HepG2 (cell line): ENCODE measurements around the gene FHIT. TPM values are rescaled to one million over a fixed set of nuclear protein-coding genes. Genes with fewer than 3 reads are reported as not detected.

ENCODE experiments used
- CHCHD3 ChIP-seq: sonication (generic); formaldehyde crosslinking; IDR thresholded peaks from 2 replicates; pipeline ENCODE4 v1.8.0; 2022; ENCODE audit warnings: mild to moderate bottlenecking, missing genetic modification reagents, moderate library complexity
- CREB3 ChIP-seq: sonication (generic); formaldehyde crosslinking; IDR thresholded peaks from 2 replicates; pipeline ENCODE4 v1.5.0; 2020; ENCODE audit warnings: missing genetic modification reagents
- DNMT3B ChIP-seq: conservative IDR thresholded peaks from 2 replicates; pipeline ENCODE4 v1.6.1; 2016; ENCODE audit warnings: missing biosample characterization, control low read depth
- GZF1 ChIP-seq: sonication (generic); formaldehyde crosslinking; IDR thresholded peaks from 2 replicates; pipeline ENCODE4 v1.5.1; 2020; ENCODE audit warnings: mild to moderate bottlenecking, missing genetic modification reagents
- HDAC6 ChIP-seq: fragments of 200-600 bp; sonication (generic); IDR thresholded peaks from 2 replicates; pipeline ENCODE4 v1.7.0; 2017; ENCODE audit warnings: mild to moderate bottlenecking, antibody characterized with exemption, low read length, low read depth
- HOXA7 ChIP-seq: sonication (generic); formaldehyde crosslinking; IDR thresholded peaks from 2 replicates; pipeline ENCODE4 v1.8.1; 2022; ENCODE audit warnings: mild to moderate bottlenecking, missing genetic modification reagents, moderate library complexity
- MED1 ChIP-seq: sonication (generic); formaldehyde crosslinking; IDR thresholded peaks from 2 replicates; pipeline ENCODE4 v1.4.0; 2020; ENCODE audit warnings: missing genetic modification reagents
- MIXL1 ChIP-seq: IDR thresholded peaks from 2 replicates; pipeline ENCODE4 v1.6.1; 2016
- NFIB ChIP-seq: sonication (generic); formaldehyde crosslinking; IDR thresholded peaks from 2 replicates; pipeline ENCODE4 v1.9.0; 2021; ENCODE audit warnings: missing genetic modification reagents, mild to moderate bottlenecking, borderline replicate concordance
- RFXAP ChIP-seq: sonication (generic); formaldehyde crosslinking; IDR thresholded peaks from 2 replicates; pipeline ENCODE4 v1.4.0; 2020; ENCODE audit warnings: missing genetic modification reagents, borderline replicate concordance
- ZBTB21 ChIP-seq: sonication (generic); formaldehyde crosslinking; IDR thresholded peaks from 2 replicates; pipeline ENCODE4 v1.4.0; 2020; ENCODE audit warnings: missing genetic modification reagents
- polyA plus RNA-seq, 8 experiments: library from polyadenylated mRNA; depleted of rRNA in 3 of 8; stranded (reverse) in 7 of 8; unstranded in 1 of 8; fragments of >200 nt; fragmentation: Illumina TruSeq in 4 of 8; extraction: Trizol in 4 of 8; gene quantifications; 2 replicates each; pipeline versions ENCODE4 v1.2.1 to v1.2.3, GENCODE V29; 2011 to 2016; ENCODE audit warnings: low read depth in 4 of 8, missing spikeins in 1 of 8, mixed read lengths in 1 of 8; ENCODE audit not compliant: insufficient read depth in 1 of 8
- total RNA-seq, 5 experiments: library from RNA; depleted of rRNA; stranded (reverse); fragments of >200 nt; fragmentation: Illumina TruSeq; extraction: Trizol; gene quantifications; 2 replicates each; pipeline ENCODE4 v1.2.3, GENCODE V29; 2016; ENCODE audit warnings: low read depth in 1 of 5
- TF ChIP-seq, protein P1 (sequence below), 2 experiments: fragments of 450-650 bp in 1 of 2; sonication (generic) in 1 of 2; formaldehyde crosslinking in 1 of 2; IDR thresholded peaks; 2 replicates each; pipeline versions ENCODE4 v1.6.1 to v1.8.0; 2016 to 2022; ENCODE audit warnings: antibody characterized with exemption in 1 of 2, mild to moderate bottlenecking in 1 of 2, missing genetic modification reagents in 1 of 2
- TF ChIP-seq, protein P2 (sequence below): sonication (generic); formaldehyde crosslinking; IDR thresholded peaks from 2 replicates; pipeline ENCODE4 v1.4.0; 2020; ENCODE audit warnings: missing genetic modification reagents, mild to moderate bottlenecking, borderline replicate concordance
- TF ChIP-seq, protein P3 (sequence below): sonication (generic); formaldehyde crosslinking; conservative IDR thresholded peaks from 2 replicates; pipeline ENCODE4 v1.4.0; 2020; ENCODE audit warnings: missing genetic modification reagents

Gene FHIT
- total and polyA plus RNA-seq, 2 of the 13 experiments (the other 11 are each of a cell fraction or from before 2014, with no cell fraction given) = 4.0 to 4.6 TPM

- no peak for TF ChIP-seq NFIB (CRISPR knock-in tag)
- TF ChIP-seq, protein P1, sequence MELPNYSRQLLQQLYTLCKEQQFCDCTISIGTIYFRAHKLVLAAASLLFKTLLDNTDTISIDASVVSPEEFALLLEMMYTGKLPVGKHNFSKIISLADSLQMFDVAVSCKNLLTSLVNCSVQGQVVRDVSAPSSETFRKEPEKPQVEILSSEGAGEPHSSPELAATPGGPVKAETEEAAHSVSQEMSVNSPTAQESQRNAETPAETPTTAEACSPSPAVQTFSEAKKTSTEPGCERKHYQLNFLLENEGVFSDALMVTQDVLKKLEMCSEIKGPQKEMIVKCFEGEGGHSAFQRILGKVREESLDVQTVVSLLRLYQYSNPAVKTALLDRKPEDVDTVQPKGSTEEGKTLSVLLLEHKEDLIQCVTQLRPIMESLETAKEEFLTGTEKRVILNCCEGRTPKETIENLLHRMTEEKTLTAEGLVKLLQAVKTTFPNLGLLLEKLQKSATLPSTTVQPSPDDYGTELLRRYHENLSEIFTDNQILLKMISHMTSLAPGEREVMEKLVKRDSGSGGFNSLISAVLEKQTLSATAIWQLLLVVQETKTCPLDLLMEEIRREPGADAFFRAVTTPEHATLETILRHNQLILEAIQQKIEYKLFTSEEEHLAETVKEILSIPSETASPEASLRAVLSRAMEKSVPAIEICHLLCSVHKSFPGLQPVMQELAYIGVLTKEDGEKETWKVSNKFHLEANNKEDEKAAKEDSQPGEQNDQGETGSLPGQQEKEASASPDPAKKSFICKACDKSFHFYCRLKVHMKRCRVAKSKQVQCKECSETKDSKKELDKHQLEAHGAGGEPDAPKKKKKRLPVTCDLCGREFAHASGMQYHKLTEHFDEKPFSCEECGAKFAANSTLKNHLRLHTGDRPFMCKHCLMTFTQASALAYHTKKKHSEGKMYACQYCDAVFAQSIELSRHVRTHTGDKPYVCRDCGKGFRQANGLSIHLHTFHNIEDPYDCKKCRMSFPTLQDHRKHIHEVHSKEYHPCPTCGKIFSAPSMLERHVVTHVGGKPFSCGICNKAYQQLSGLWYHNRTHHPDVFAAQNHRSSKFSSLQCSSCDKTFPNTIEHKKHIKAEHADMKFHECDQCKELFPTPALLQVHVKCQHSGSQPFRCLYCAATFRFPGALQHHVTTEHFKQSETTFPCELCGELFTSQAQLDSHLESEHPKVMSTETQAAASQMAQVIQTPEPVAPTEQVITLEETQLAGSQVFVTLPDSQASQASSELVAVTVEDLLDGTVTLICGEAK (IDR thresholded peaks at IDR 0.05) = no peak
- TF ChIP-seq, protein P1 (CRISPR knock-in tag; IDR thresholded peaks at IDR 0.05) = no peak
- no peak for TF ChIP-seq MIXL1 (CRISPR knock-in tag)
- TF ChIP-seq MED1 (CRISPR knock-in tag) = 0 out of 2 replicates have a peak, but pooled peaks have one; percentile 24
- no peak for TF ChIP-seq RFXAP (CRISPR knock-in tag)
- TF ChIP-seq GZF1 (CRISPR knock-in tag) = no peak
- no peak for TF ChIP-seq CREB3
- no peak for TF ChIP-seq CHCHD3 (CRISPR knock-in tag)
- TF ChIP-seq ZBTB21 = peak; percentile 23; the same call in 1 of the 2 replicates
- no peak for TF ChIP-seq HDAC6
- TF ChIP-seq, protein P2, sequence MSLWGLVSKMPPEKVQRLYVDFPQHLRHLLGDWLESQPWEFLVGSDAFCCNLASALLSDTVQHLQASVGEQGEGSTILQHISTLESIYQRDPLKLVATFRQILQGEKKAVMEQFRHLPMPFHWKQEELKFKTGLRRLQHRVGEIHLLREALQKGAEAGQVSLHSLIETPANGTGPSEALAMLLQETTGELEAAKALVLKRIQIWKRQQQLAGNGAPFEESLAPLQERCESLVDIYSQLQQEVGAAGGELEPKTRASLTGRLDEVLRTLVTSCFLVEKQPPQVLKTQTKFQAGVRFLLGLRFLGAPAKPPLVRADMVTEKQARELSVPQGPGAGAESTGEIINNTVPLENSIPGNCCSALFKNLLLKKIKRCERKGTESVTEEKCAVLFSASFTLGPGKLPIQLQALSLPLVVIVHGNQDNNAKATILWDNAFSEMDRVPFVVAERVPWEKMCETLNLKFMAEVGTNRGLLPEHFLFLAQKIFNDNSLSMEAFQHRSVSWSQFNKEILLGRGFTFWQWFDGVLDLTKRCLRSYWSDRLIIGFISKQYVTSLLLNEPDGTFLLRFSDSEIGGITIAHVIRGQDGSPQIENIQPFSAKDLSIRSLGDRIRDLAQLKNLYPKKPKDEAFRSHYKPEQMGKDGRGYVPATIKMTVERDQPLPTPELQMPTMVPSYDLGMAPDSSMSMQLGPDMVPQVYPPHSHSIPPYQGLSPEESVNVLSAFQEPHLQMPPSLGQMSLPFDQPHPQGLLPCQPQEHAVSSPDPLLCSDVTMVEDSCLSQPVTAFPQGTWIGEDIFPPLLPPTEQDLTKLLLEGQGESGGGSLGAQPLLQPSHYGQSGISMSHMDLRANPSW (CRISPR knock-in tag) = no peak
- TF ChIP-seq DNMT3B (CRISPR knock-in tag) = no peak
- TF ChIP-seq HOXA7 (CRISPR knock-in tag) = no peak
- TF ChIP-seq, protein P3, sequence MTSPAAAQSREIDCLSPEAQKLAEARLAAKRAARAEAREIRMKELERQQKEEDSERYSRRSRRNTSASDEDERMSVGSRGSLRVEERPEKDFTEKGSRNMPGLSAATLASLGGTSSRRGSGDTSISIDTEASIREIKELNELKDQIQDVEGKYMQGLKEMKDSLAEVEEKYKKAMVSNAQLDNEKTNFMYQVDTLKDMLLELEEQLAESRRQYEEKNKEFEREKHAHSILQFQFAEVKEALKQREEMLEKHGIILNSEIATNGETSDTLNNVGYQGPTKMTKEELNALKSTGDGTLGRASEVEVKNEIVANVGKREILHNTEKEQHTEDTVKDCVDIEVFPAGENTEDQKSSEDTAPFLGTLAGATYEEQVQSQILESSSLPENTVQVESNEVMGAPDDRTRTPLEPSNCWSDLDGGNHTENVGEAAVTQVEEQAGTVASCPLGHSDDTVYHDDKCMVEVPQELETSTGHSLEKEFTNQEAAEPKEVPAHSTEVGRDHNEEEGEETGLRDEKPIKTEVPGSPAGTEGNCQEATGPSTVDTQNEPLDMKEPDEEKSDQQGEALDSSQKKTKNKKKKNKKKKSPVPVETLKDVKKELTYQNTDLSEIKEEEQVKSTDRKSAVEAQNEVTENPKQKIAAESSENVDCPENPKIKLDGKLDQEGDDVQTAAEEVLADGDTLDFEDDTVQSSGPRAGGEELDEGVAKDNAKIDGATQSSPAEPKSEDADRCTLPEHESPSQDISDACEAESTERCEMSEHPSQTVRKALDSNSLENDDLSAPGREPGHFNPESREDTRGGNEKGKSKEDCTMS (CRISPR knock-in tag) = no peak
These were observed 219.7 kb downstream of the FHIT start (continued) for GRCh38 chr3:61031503-61031902.
